Upper lobe of left lung (tissue), 4 donors: ENCODE data around the gene RFX1.

Source experiments
- POLR2A ChIP-seq, 4 donors: fragments of 450-650 bp; IDR thresholded peaks; one replicate each; pipeline ENCODE4 v1.5.1; 2016 to 2017; ENCODE audit warnings: antibody characterized with exemption in 4 of 4, mild to moderate bottlenecking in 2 of 4
- POLR2AphosphoS5 ChIP-seq, 2 donors: sonication (generic); formaldehyde crosslinking; IDR thresholded peaks; one replicate each; pipeline ENCODE4 v1.5.1; 2017; ENCODE audit warnings: antibody characterized with exemption in 2 of 2
- TF ChIP-seq, protein P1 (sequence below), 6 experiments: fragments of 450-650 bp in 4 of 6; fragments of 200-600 bp in 2 of 6; sonication (generic) in 2 of 6; IDR thresholded peaks; one replicate each; pipeline ENCODE4 v1.5.1; 2016 to 2019; ENCODE audit warnings: antibody characterized with exemption in 6 of 6

DNA sequence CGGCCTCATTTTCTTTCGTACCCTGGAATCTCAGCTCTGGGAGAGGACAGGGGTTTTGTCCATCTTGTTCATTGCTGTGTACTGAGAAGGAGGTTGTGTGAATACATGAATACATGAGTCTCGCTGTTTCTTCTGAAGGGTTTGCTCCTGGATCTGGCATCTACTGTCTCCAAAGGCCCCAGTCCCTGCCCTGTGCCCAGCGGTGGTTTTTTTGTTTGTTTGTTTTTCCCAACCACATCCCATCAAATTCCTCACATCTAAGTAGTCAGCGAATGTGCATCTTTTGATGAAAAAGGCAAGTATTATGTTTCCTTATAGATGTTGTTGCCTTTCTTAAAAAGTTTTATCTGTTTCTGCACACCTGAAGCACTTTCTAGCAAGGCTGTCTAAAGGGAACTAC, 41.3 kb downstream of the RFX1 start:
- TF ChIP-seq, protein P1, sequence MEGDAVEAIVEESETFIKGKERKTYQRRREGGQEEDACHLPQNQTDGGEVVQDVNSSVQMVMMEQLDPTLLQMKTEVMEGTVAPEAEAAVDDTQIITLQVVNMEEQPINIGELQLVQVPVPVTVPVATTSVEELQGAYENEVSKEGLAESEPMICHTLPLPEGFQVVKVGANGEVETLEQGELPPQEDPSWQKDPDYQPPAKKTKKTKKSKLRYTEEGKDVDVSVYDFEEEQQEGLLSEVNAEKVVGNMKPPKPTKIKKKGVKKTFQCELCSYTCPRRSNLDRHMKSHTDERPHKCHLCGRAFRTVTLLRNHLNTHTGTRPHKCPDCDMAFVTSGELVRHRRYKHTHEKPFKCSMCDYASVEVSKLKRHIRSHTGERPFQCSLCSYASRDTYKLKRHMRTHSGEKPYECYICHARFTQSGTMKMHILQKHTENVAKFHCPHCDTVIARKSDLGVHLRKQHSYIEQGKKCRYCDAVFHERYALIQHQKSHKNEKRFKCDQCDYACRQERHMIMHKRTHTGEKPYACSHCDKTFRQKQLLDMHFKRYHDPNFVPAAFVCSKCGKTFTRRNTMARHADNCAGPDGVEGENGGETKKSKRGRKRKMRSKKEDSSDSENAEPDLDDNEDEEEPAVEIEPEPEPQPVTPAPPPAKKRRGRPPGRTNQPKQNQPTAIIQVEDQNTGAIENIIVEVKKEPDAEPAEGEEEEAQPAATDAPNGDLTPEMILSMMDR (IDR thresholded peaks at IDR 0.05) = no peak
- no peak for TF ChIP-seq POLR2AphosphoS5 (IDR thresholded peaks at IDR 0.05)
- no peak for TF ChIP-seq POLR2A (IDR thresholded peaks at IDR 0.05)
